OCI-LY7 (cell line): Measurements from ENCODE around the gene NME7. TPM values are rescaled to one million over a fixed set of nuclear protein-coding genes. Genes with fewer than 3 reads are reported as not detected.

ENCODE experiments used
- BruUV-seq: library from RNA; stranded (reverse); fragments of 400-500 nt; replicated peaks from 2 replicates; lab custom pipeline; 2021; lab: Mats Ljungman, UMichigan
- CTCF ChIA-PET: fragments of 300-600 bp; sonication (Branson Sonifier 250); formaldehyde crosslinking; loops from one replicate; lab custom pipeline; 2022; ENCODE audit warnings: antibody characterized with exemption; ENCODE audit not compliant: unreplicated experiment; lab: Charles Lee
- POLR2A ChIA-PET: fragments of 300-600 bp; sonication (Branson Sonifier 250); formaldehyde crosslinking; loops from one replicate; lab custom pipeline; 2022; ENCODE audit warnings: antibody characterized with exemption; lab: Charles Lee
- DNase-seq: peaks from one replicate; pipeline ENCODE4 v3.0.0-alpha.2; 2015; ENCODE audit warnings: low spot score
- H2AFZ ChIP-seq: fragments of 200-600 bp; sonication (generic), shearing (Covaris generic); 2 replicates; pipeline ENCODE4 v1.6.1; 2014; ENCODE audit warnings: mild to moderate bottlenecking, antibody characterized with exemption, low read length, moderate library complexity
- H3K27ac ChIP-seq: fragments of 200-600 bp; sonication (generic); 2 replicates; pipeline ENCODE4 v1.5.1; 2014; ENCODE audit warnings: mixed run types, low read depth, mild to moderate bottlenecking, moderate library complexity, low read length, inconsistent platforms; ENCODE audit not compliant: poor library complexity, severe bottlenecking
- H3K36me3 ChIP-seq: fragments of 200-600 bp; sonication (generic); 2 replicates; pipeline ENCODE4 v1.6.1; 2014; ENCODE audit warnings: mild to moderate bottlenecking, antibody characterized with exemption, low read length, moderate library complexity, mixed read lengths; ENCODE audit not compliant: insufficient read depth
- H3K4me1 ChIP-seq: fragments of 200-600 bp; sonication (generic); 2 replicates; pipeline ENCODE4 v1.5.1; 2014; ENCODE audit warnings: mild to moderate bottlenecking, low read length; ENCODE audit not compliant: insufficient read depth, poor library complexity, severe bottlenecking
- H3K4me2 ChIP-seq: fragments of 200-600 bp; sonication (generic); 2 replicates; pipeline ENCODE4 v1.6.1; 2014; ENCODE audit warnings: mild to moderate bottlenecking, low read length
- H3K4me3 ChIP-seq: fragments of 200-600 bp; sonication (generic); 2 replicates; pipeline ENCODE4 v1.5.1; 2014; ENCODE audit warnings: mild to moderate bottlenecking, low read depth, low read length; ENCODE audit not compliant: poor library complexity, severe bottlenecking
- H3K79me2 ChIP-seq: fragments of 200-600 bp; sonication (generic); 2 replicates; pipeline ENCODE4 v1.6.1; 2016; ENCODE audit warnings: low read depth, mild to moderate bottlenecking, low read length, moderate library complexity, mixed read lengths; ENCODE audit not compliant: insufficient read depth
- H3K9me2 ChIP-seq: fragments of 200-600 bp; sonication (generic); 2 replicates; pipeline ENCODE4 v1.6.1; 2016; ENCODE audit warnings: mild to moderate bottlenecking, low read length, mixed read lengths; ENCODE audit not compliant: insufficient read depth
- H3K9me3 ChIP-seq: fragments of 200-600 bp; sonication (generic); 2 replicates; pipeline ENCODE4 v1.6.1; 2014; ENCODE audit warnings: mild to moderate bottlenecking, mixed run types, low read length, mixed read lengths
- H4K20me1 ChIP-seq: fragments of 200-600 bp; sonication (generic); 2 replicates; pipeline ENCODE4 v1.6.1; 2014; ENCODE audit warnings: mild to moderate bottlenecking, antibody characterized with exemption, low read length, moderate library complexity, mixed read lengths; ENCODE audit not compliant: insufficient read depth
- CTCF ChIP-seq: fragments of 200-600 bp; sonication (generic); conservative IDR thresholded peaks from 2 replicates; pipeline ENCODE4 v1.5.1; 2014; ENCODE audit warnings: mild to moderate bottlenecking, antibody characterized with exemption, low read length, moderate library complexity, mixed read lengths
- EZH2phosphoT487 ChIP-seq: fragments of 200-600 bp; sonication (generic); IDR thresholded peaks from 2 replicates; pipeline ENCODE4 v1.6.1; 2018; ENCODE audit warnings: low read depth, borderline replicate concordance, mild to moderate bottlenecking, mixed run types, antibody characterized with exemption, low read length, moderate library complexity, mixed read lengths
- intact Hi-C: fragments of 100-400 bp; cut with micrococcal nuclease; formaldehyde crosslinking; loops from one replicate; pipeline ENCODE4 v1.10.0; 2022; ENCODE audit not compliant: unreplicated experiment
- total RNA-seq, 2 experiments: library from RNA; depleted of rRNA in 1 of 2; stranded (reverse); fragments of >200 nt in 1 of 2; shearing (Covaris generic) in 1 of 2; gene quantifications; 2 replicates each; pipeline ENCODE4 v1.2.3, GENCODE V29; 2014 to 2022

NME7 gene
- total RNA-seq, 2 experiments from 2014 or later: 9.3 to 17.0 TPM

DNA sequence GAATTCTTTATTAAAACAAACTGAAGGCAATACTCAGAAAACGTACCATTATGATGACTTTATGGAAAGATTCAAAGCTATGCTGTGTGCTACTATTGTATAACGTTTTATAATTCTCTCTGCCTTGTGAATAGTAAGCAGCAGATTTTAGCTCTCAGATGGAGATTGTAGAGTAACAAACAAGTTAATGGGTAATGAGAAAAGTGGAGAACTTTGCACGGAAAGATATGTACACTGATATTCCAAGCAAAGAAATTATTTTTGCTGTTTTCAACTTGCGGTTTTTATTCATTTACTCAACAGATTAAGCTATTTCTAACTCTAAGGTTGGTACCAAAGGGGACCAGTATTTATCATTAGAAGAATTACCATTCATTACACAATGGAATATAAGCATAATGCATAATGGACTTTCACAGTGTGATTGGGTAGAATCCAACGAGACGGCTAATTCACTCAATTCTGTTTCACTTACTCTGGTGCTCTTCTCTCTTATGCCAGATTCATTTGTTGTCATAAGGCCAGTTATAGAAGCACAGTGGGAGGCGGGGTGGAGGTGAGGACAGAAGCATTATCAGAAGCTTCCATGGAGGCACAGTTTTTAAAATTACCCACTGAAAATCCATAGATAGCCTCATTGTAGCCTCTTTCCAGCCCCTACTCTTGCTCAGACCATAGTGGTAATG is 222.5 kb downstream of the NME7 start:
- POLR2A ChIA-PET: no interaction called here
- H3K36me3 ChIP-seq: no peaks in the 10 kb centered on the region
- no peaks in the 10 kb centered on the region for H3K79me2 ChIP-seq
- no peaks in the 10 kb centered on the region for H3K9me2 ChIP-seq
- H2AFZ ChIP-seq: no peak overlapping the region
- TF ChIP-seq EZH2phosphoT487 (no peak), CTCF (no peak)
- no TSS peak for BruUV-seq
- intact Hi-C loops: no loop called here
- H3K4me2 ChIP-seq: no peak overlapping the region
- H3K4me1 ChIP-seq: no peaks in the 10 kb centered on the region
- H3K27ac ChIP-seq: no peak overlapping the region
- CTCF ChIA-PET: interaction anchor here (0.5 kb wide), 1 partner anchor 38 kb away, joined by 3 read pairs; no protein-coding TSS in a partner anchor
- H3K4me3 ChIP-seq: no peak overlapping the region
- no peaks in the 10 kb centered on the region for H4K20me1 ChIP-seq
- H3K9me3 ChIP-seq: no peaks in the 10 kb centered on the region
- no peak for DNase-seq

GRCh38 chr1:169143984-169144383 is 223.6 kb downstream of the NME7 start:
- no peak overlapping the region for H3K4me2 ChIP-seq
- no peaks in the 10 kb centered on the region for H3K9me2 ChIP-seq
- H2AFZ ChIP-seq: no peak overlapping the region
- intact Hi-C loops: no loop called here
- ChIA-PET CTCF (no interaction called here), POLR2A (interaction anchor here (1.5 kb wide), 1 partner anchor 10 kb away, joined by 6 read pairs; no protein-coding TSS in a partner anchor)
- no peaks in the 10 kb centered on the region for H3K79me2 ChIP-seq
- H3K27ac ChIP-seq: no peak overlapping the region
- no peaks in the 10 kb centered on the region for H3K4me1 ChIP-seq
- no peaks in the 10 kb centered on the region for H4K20me1 ChIP-seq
- no peaks in the 10 kb centered on the region for H3K9me3 ChIP-seq
- BruUV-seq: no TSS peak
- no peak for DNase-seq
- TF ChIP-seq EZH2phosphoT487 (no peak), CTCF (no peak)
- H3K4me3 ChIP-seq: no peak overlapping the region
- no peaks in the 10 kb centered on the region for H3K36me3 ChIP-seq

DNA sequence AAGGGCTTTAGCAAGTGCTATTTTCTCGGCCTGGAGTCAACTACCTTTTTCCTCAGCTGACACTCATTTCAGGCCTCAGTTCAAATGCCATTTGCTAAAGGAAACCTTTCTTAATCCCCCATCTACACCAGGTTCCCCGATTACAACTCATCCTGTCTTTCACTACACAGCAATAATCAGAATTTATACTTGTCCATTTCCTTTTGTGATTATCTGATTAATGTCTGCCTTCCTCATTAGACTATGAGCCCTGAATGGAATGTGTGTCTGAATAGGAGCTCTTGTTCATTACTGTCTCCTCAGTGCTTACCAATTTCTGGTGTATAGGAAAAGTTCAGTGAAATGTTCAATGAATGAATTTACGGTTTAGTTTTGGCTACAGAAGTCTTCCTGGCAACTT is 224.3 kb downstream of the NME7 start:
- ChIA-PET CTCF (no interaction called here), POLR2A (interaction anchor here (0.7 to 1.5 kb wide), 3 partner anchors 10 to 94 kb away, joined by 5 to 6 read pairs (median 5); no protein-coding TSS in a partner anchor)
- no peaks in the 10 kb centered on the region for H3K36me3 ChIP-seq
- H4K20me1 ChIP-seq: no peaks in the 10 kb centered on the region
- no peak for DNase-seq
- H3K4me1 ChIP-seq: no peaks in the 10 kb centered on the region
- no peaks in the 10 kb centered on the region; the same call in 1 of the 2 replicates for H3K9me2 ChIP-seq
- no TSS peak for BruUV-seq
- H3K4me2 ChIP-seq: no peak overlapping the region
- no peaks in the 10 kb centered on the region for H3K9me3 ChIP-seq
- no peak overlapping the region for H3K27ac ChIP-seq
- intact Hi-C loops: no loop called here
- H3K79me2 ChIP-seq: no peaks in the 10 kb centered on the region
- H2AFZ ChIP-seq: no peak overlapping the region
- no peak overlapping the region for H3K4me3 ChIP-seq
- TF ChIP-seq CTCF: no peak
- TF ChIP-seq EZH2phosphoT487: no peak
